Mesothelial cell of epicardium (in vitro differentiated cells): ENCODE results near the gene SMG1. TPM values are rescaled to one million over a fixed set of nuclear protein-coding genes. Genes with fewer than 3 reads are reported as not detected.
A peak's percentile ranks its signal among the peaks of the same experiment; 100 is the strongest.

Experiments used
- DNase-seq, 2 experiments: peaks; one replicate each; pipeline ENCODE4 v3.0.0; 2021; ENCODE audit warnings: low spot score in 2 of 2; ENCODE audit not compliant: unreplicated experiment in 2 of 2
- H3K27ac Mint-ChIP-seq: 2 replicates; pipeline ENCODE4 v1.8.0; 2021; ENCODE audit warnings: mixed read lengths
- H3K27me3 Mint-ChIP-seq: 2 replicates; pipeline ENCODE4 v1.8.0; 2021; ENCODE audit warnings: low read depth, mixed read lengths
- H3K36me3 Mint-ChIP-seq: 2 replicates; pipeline ENCODE4 v1.8.0; 2021; ENCODE audit warnings: mixed read lengths
- H3K4me1 Mint-ChIP-seq: 2 replicates; pipeline ENCODE4 v1.8.0; 2021; ENCODE audit warnings: mixed read lengths
- H3K4me3 Mint-ChIP-seq: 2 replicates; pipeline ENCODE4 v1.8.0; 2021; ENCODE audit warnings: mild to moderate bottlenecking, moderate library complexity, mixed read lengths
- H3K9me3 Mint-ChIP-seq: 2 replicates; pipeline ENCODE4 v1.8.0; 2021; ENCODE audit warnings: mixed read lengths
- CTCF ChIP-seq: fragments of 200-600 bp; sonication (generic); IDR thresholded peaks from one replicate; pipeline ENCODE4 v1.5.0; 2021; ENCODE audit warnings: antibody characterized with exemption; ENCODE audit not compliant: unreplicated experiment
- total RNA-seq: library from RNA; stranded (reverse); gene quantifications from 3 replicates; pipeline ENCODE4 v1.2.1, GENCODE V29; 2021

The SMG1 gene
- total RNA-seq, 1 donor from 2014 or later: 117 TPM

- H3K4me1 Mint-ChIP-seq: peaks cover 5% of the 10 kb centered on the region
- DNase-seq: no peak
- H3K27ac Mint-ChIP-seq: no peak overlapping the region
- peaks cover 53% of the 10 kb centered on the region for H3K36me3 Mint-ChIP-seq
- TF ChIP-seq CTCF: no peak
- no peaks in the 10 kb centered on the region for H3K9me3 Mint-ChIP-seq
- H3K27me3 Mint-ChIP-seq: no peaks in the 10 kb centered on the region
- no peak overlapping the region for H3K4me3 Mint-ChIP-seq
Measured at GRCh38 chr16:18841833-18842525, 84.2 kb downstream of the SMG1 start.

GRCh38 chr16:18839555-18839954 lies 86.7 kb downstream of the SMG1 start:
- no peak for TF ChIP-seq CTCF
- DNase-seq: no peak
- H3K4me3 Mint-ChIP-seq: no peak overlapping the region
- H3K4me1 Mint-ChIP-seq: peaks cover 5% of the 10 kb centered on the region
- H3K36me3 Mint-ChIP-seq: peaks cover 58% of the 10 kb centered on the region
- H3K9me3 Mint-ChIP-seq: no peaks in the 10 kb centered on the region
- H3K27ac Mint-ChIP-seq: peak overlapping the region; percentile 91
- no peaks in the 10 kb centered on the region for H3K27me3 Mint-ChIP-seq

DNA sequence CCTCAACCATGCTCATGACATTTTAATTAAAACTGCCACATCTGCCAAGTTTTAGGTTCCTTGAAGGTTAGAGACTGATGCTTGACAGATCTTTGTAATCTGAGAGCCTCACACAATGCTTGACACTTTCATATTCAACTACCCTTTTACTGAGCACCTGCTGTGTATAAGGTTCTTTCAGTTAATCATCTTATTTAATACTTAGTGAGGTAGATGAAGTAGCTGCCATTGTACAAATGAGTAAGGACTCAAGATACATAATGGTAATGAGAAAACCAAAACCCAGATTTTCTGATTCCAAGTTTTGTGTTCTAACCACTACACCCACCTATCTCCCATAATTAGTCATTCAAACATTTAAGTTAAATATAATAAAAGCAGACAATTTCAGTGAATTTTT lies 89.5 kb downstream of the SMG1 start:
- Mint-ChIP-seq H3K4me3 (no peak overlapping the region), H3K9me3 (no peaks in the 10 kb centered on the region), H3K36me3 (peaks cover 59% of the 10 kb centered on the region), H3K27me3 (no peaks in the 10 kb centered on the region), H3K4me1 (peaks cover 5% of the 10 kb centered on the region), H3K27ac (no peak overlapping the region)
- no peak for TF ChIP-seq CTCF
- no peak for DNase-seq

DNA sequence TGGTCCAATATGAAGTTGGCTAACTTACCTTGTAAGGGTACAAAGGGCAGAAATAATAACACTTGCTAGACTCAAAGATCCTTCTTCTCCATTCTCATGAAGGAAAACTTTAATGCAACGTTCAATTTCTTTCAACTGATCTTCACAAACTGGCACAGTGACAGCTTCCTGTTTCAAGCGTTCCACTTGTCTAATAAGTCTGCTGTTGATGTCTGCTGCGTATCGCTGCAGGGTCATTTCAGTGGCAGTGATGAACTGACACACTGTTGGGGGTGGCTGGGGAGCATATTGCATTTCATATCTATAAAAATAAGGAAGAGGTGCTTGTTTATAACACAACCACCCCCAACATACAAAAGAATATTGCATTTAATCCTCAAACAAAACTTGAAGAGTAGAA lies 91.3 kb downstream of the SMG1 start:
- DNase-seq: no peak
- TF ChIP-seq CTCF: no peak
- Mint-ChIP-seq H3K27me3 (no peaks in the 10 kb centered on the region), H3K36me3 (peaks cover 54% of the 10 kb centered on the region), H3K4me3 (no peak overlapping the region), H3K9me3 (no peaks in the 10 kb centered on the region), H3K4me1 (peaks cover 5% of the 10 kb centered on the region), H3K27ac (no peak overlapping the region)

DNA sequence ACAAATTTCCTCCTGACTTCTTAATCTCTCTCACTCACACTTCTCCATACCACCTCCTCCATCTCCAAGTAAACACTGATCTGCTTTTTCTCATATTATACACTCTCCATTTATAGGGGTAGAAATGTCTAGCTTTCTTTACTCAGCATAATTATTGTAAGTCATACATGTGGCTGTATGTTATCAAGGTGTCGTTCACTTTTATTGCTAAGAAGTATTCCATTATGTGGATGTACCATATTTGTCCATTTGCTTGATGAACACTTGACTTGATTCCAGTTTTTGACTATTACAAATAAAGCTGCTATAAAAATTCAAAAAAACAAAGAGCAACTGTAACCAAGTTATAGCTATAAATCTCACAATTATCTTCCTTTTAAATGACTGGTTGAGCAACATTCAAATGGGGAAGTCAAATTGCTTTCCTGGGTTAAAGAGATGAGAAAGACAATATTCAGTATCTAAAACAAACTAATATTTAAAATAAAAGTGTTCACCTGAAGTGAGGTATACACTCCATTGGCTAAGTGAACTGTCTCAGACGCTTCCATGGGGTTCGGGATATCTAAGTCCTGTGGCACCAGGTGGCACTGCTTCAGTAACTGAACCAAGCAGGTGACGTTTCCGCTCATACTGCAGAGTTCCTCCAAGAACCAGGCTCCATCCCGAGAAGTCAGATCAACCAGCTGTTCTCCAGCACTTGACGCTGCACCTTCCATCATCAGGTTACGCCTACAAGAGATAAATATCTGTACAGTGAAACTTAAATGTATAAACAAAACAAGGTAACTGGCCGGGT lies 92.3 kb downstream of the SMG1 start:
- Mint-ChIP-seq H3K9me3 (no peaks in the 10 kb centered on the region), H3K27ac (no peak overlapping the region), H3K27me3 (no peaks in the 10 kb centered on the region), H3K36me3 (peaks cover 55% of the 10 kb centered on the region), H3K4me1 (no peaks in the 10 kb centered on the region), H3K4me3 (no peak overlapping the region)
- TF ChIP-seq CTCF: no peak
- no peak for DNase-seq
